IMR-90 (cell line): ENCODE results near the gene PSMG4. TPM values are rescaled to one million over a fixed set of nuclear protein-coding genes. Genes with fewer than 3 reads are reported as not detected.

ENCODE experiments used
- ATAC-seq: fragments of 200-7000 bp; cut with Tn5 transposase; 2 replicates; pipeline ENCODE4 v1.9.1; 2020; ENCODE audit warnings: low read depth, mild to moderate bottlenecking, moderate library complexity
- BruUV-seq: library from RNA; stranded (reverse); fragments of 400-500 nt; replicated peaks from 2 replicates; lab custom pipeline; 2021; lab: Mats Ljungman, UMichigan
- CTCF ChIA-PET: fragments of 300-600 bp; formaldehyde crosslinking; extraction: SDS; loops from one replicate; lab custom pipeline; 2021; ENCODE audit warnings: antibody characterized with exemption; lab: Yijun Ruan, JAX
- POLR2A ChIA-PET: fragments of 300-600 bp; sonication (Branson Sonifier 250); formaldehyde crosslinking; loops from one replicate; lab custom pipeline; 2022; ENCODE audit warnings: antibody characterized with exemption; ENCODE audit not compliant: unreplicated experiment; lab: Charles Lee
- DNase-seq: peaks from one replicate; pipeline ENCODE4 v3.0.0; 2013
- H2AFZ ChIP-seq: replicated peaks from 2 replicates; pipeline ENCODE3; 2013; ENCODE audit warnings: low read length, mild to moderate bottlenecking; ENCODE audit not compliant: poor library complexity
- H2AK5ac ChIP-seq: 2 replicates; pipeline ENCODE4 v1.6.1; 2013; ENCODE audit warnings: low read depth, low read length, inconsistent platforms
- H2AK9ac ChIP-seq: replicated peaks from 2 replicates; pipeline ENCODE3; 2013; ENCODE audit warnings: mild to moderate bottlenecking, low read depth, low read length, moderate library complexity; ENCODE audit not compliant: poor library complexity
- H2BK120ac ChIP-seq: 2 replicates; pipeline ENCODE4 v1.6.1; 2013; ENCODE audit warnings: low read depth, low read length, inconsistent platforms
- H2BK15ac ChIP-seq: 3 replicates; pipeline ENCODE4 v1.6.1; 2013; ENCODE audit warnings: low read depth, low read length, inconsistent platforms
- H2BK20ac ChIP-seq: 2 replicates; pipeline ENCODE4 v1.6.1; 2013; ENCODE audit warnings: low read depth, mild to moderate bottlenecking, inconsistent platforms, low read length, moderate library complexity
- H2BK5ac ChIP-seq: 2 replicates; pipeline ENCODE4 v1.6.1; 2013; ENCODE audit warnings: mild to moderate bottlenecking, low read depth, low read length, inconsistent platforms; ENCODE audit not compliant: poor library complexity, severe bottlenecking
- H3K14ac ChIP-seq: replicated peaks from 2 replicates; pipeline ENCODE4 v1.6.1; 2013; ENCODE audit warnings: low read depth, low read length, inconsistent platforms
- H3K18ac ChIP-seq: 2 replicates; pipeline ENCODE4 v1.6.1; 2013; ENCODE audit warnings: low read depth, low read length, control low read depth
- H3K23ac ChIP-seq: 2 replicates; pipeline ENCODE4 v1.6.1; 2013; ENCODE audit warnings: low read depth, low read length, inconsistent platforms
- H3K27ac ChIP-seq: 2 replicates; pipeline ENCODE4 v1.5.1; 2013; ENCODE audit warnings: mild to moderate bottlenecking, control low read depth, low read length; ENCODE audit not compliant: insufficient read depth
- H3K27me3 ChIP-seq: 2 replicates; pipeline ENCODE4 v1.6.1; 2013; ENCODE audit warnings: low read length; ENCODE audit not compliant: control insufficient read depth, insufficient read depth
- H3K36me3 ChIP-seq: 2 replicates; pipeline ENCODE4 v1.6.1; 2013; ENCODE audit warnings: low read length, mixed read lengths; ENCODE audit not compliant: control insufficient read depth, insufficient read depth
- H3K4ac ChIP-seq: 2 replicates; pipeline ENCODE4 v1.6.1; 2013; ENCODE audit warnings: low read depth, low read length, inconsistent platforms
- H3K4me1 ChIP-seq: 2 replicates; pipeline ENCODE4 v1.6.1; 2013; ENCODE audit warnings: low read length, mixed read lengths; ENCODE audit not compliant: control insufficient read depth, insufficient read depth
- H3K4me2 ChIP-seq: 2 replicates; pipeline ENCODE4 v1.6.1; 2013; ENCODE audit warnings: low read depth, mild to moderate bottlenecking, control low read depth, low read length, moderate library complexity
- H3K4me3 ChIP-seq: 2 replicates; pipeline ENCODE4 v1.5.1; 2013; ENCODE audit warnings: low read depth, mild to moderate bottlenecking, control low read depth, low read length, moderate library complexity; ENCODE audit not compliant: insufficient read depth
- H3K56ac ChIP-seq: 2 replicates; pipeline ENCODE4 v1.6.1; 2013; ENCODE audit warnings: low read length, inconsistent platforms; ENCODE audit not compliant: insufficient read depth; ENCODE audit errors: extremely low read depth
- H3K79me1 ChIP-seq, 2 experiments: 2 replicates each; pipeline ENCODE4 v1.6.1; 2013; ENCODE audit warnings: low read length in 2 of 2, inconsistent platforms in 1 of 2, low read depth in 1 of 2
- H3K9ac ChIP-seq: 2 replicates; pipeline ENCODE4 v1.6.1; 2013; ENCODE audit warnings: low read depth, low read length, control low read depth
- H3K9me1 ChIP-seq: 2 replicates; pipeline ENCODE4 v1.6.1; 2013; ENCODE audit warnings: low read length, inconsistent platforms; ENCODE audit not compliant: insufficient read depth
- H3K9me3 ChIP-seq: 2 replicates; pipeline ENCODE4 v1.6.1; 2013; ENCODE audit warnings: low read length; ENCODE audit not compliant: control insufficient read depth, insufficient read depth
- H4K20me1 ChIP-seq: 2 replicates; pipeline ENCODE4 v1.6.1; 2013; ENCODE audit warnings: low read length, inconsistent platforms; ENCODE audit not compliant: insufficient read depth
- H4K5ac ChIP-seq: 2 replicates; pipeline ENCODE4 v1.6.1; 2013; ENCODE audit warnings: mild to moderate bottlenecking, low read depth, low read length, control low read depth
- H4K8ac ChIP-seq, 2 experiments: 2 replicates each; pipeline ENCODE4 v1.6.1; 2013; ENCODE audit warnings: low read depth in 2 of 2, low read length in 2 of 2, control low read depth in 1 of 2, inconsistent platforms in 1 of 2
- H4K91ac ChIP-seq: 2 replicates; pipeline ENCODE4 v1.6.1; 2013; ENCODE audit warnings: low read depth, low read length, inconsistent platforms; ENCODE audit not compliant: insufficient read depth
- BHLHE40 ChIP-seq: fragments of 150-350 bp; IDR thresholded peaks from 2 replicates; pipeline ENCODE4 v1.6.1; 2016; ENCODE audit warnings: mild to moderate bottlenecking, low read depth, low read length
- CHD1 ChIP-seq: IDR thresholded peaks from 2 replicates; pipeline ENCODE4 v1.6.1; 2012; ENCODE audit warnings: low read depth, low read length, improper control_type of control experiment
- FOS ChIP-seq: fragments of 150-350 bp; IDR thresholded peaks from 2 replicates; pipeline ENCODE4 v1.6.1; 2016; ENCODE audit warnings: low read depth, low read length
- MAFK ChIP-seq: IDR thresholded peaks from 2 replicates; pipeline ENCODE4 v1.6.1; 2012; ENCODE audit warnings: low read depth, low read length, improper control_type of control experiment
- MAZ ChIP-seq: IDR thresholded peaks from 2 replicates; pipeline ENCODE4 v1.6.1; 2012; ENCODE audit warnings: low read depth, mild to moderate bottlenecking, low read length, improper control_type of control experiment, moderate library complexity, borderline replicate concordance
- MXI1 ChIP-seq: IDR thresholded peaks from 2 replicates; pipeline ENCODE4 v1.6.1; 2012; ENCODE audit warnings: low read depth, mild to moderate bottlenecking, low read length, moderate library complexity, borderline replicate concordance
- NFE2L2 ChIP-seq: fragments of 150-350 bp; IDR thresholded peaks from 2 replicates; pipeline ENCODE4 v1.6.1; 2016; ENCODE audit warnings: low read depth, mild to moderate bottlenecking, low read length
- POLR2A ChIP-seq: IDR thresholded peaks from 2 replicates; pipeline ENCODE4 v1.6.1; 2012; ENCODE audit warnings: mild to moderate bottlenecking, low read depth, low read length
- RAD21 ChIP-seq: IDR thresholded peaks from 2 replicates; pipeline ENCODE4 v1.6.1; 2012; ENCODE audit warnings: low read length, improper control_type of control experiment
- RCOR1 ChIP-seq: IDR thresholded peaks from 2 replicates; pipeline ENCODE4 v1.6.1; 2012; ENCODE audit warnings: mild to moderate bottlenecking, low read length, improper control_type of control experiment; ENCODE audit not compliant: insufficient replicate concordance
- RFX5 ChIP-seq: IDR thresholded peaks from 2 replicates; pipeline ENCODE4 v1.8.0; 2012; ENCODE audit warnings: low read depth, mild to moderate bottlenecking, low read length, moderate library complexity
- SMC3 ChIP-seq: fragments of 150-350 bp; IDR thresholded peaks from 2 replicates; pipeline ENCODE4 v1.6.1; 2016; ENCODE audit warnings: low read depth, mild to moderate bottlenecking, antibody characterized with exemption, low read length, moderate library complexity
- WGBS, 2 experiments: methylation state at CpG; one replicate each; pipeline versions ENCODE4 v1.1.5 to v1.1.7; 2013; ENCODE audit warnings: missing lambda C conversion rate in 2 of 2; ENCODE audit not compliant: insufficient read length in 1 of 2; ENCODE audit errors: extremely low coverage in 2 of 2; 5-methylcytosine and 5-hydroxymethylcytosine counted together
- dilution Hi-C: fragments of 300-500 bp; cut with HindIII; formaldehyde crosslinking; loops from one replicate; pipeline ENCODE4 v1.14.3; 2018; ENCODE audit warnings: low sequenced_read_pairs; ENCODE audit not compliant: unreplicated experiment
- in situ Hi-C: fragments of 300-500 bp; cut with MboI; formaldehyde crosslinking; loops from 3 replicates; pipeline ENCODE4 v1.14.3; 2019; ENCODE audit warnings: low sequenced_read_pairs, inconsistent platforms, mixed read lengths
- intact Hi-C: fragments of 100-400 bp; cut with micrococcal nuclease; formaldehyde crosslinking; loops from 2 replicates; pipeline ENCODE4 v1.10.0; 2022
- polyA plus RNA-seq, 3 experiments: library from polyadenylated mRNA; depleted of rRNA; stranded (reverse); fragments of >200 nt; gene quantifications; 2 replicates each; pipeline ENCODE4 v1.2.3, GENCODE V29; 2012; ENCODE audit warnings: low replicate concordance in 1 of 3
- total RNA-seq: library from RNA; depleted of rRNA; stranded (reverse); fragments of >200 nt; gene quantifications from 2 replicates; pipeline ENCODE4 v1.2.3, GENCODE V29; 2012
- TF ChIP-seq, protein P1 (sequence below): fragments of 150-350 bp; IDR thresholded peaks from 2 replicates; pipeline ENCODE4 v1.6.1; 2016; ENCODE audit warnings: low read depth, mild to moderate bottlenecking, low read length, moderate library complexity, borderline replicate concordance
- TF ChIP-seq, protein P2 (sequence below): conservative IDR thresholded peaks from 2 replicates; pipeline ENCODE4 v1.5.1; 2012; ENCODE audit warnings: mild to moderate bottlenecking, low read depth, low read length, improper control_type of control experiment
- TF ChIP-seq, protein P3 (sequence below): fragments of 150-350 bp; IDR thresholded peaks from 2 replicates; pipeline ENCODE4 v1.6.1; 2017; ENCODE audit warnings: mild to moderate bottlenecking, antibody characterized with exemption, low read length, low read depth

Gene PSMG4
- total and polyA plus RNA-seq, 2 of the 4 experiments (the other 2 are of a cell fraction): 5.6 to 13.4 TPM

GRCh38 chr6:3267162-3267561 lies 8.4 kb downstream of the PSMG4 start:
- WGBS, 2 experiments: no CpG with 5 or more reads among the region's 5 CpGs
- H2BK15ac ChIP-seq: no peak overlapping the region
- H2BK20ac ChIP-seq: no peak overlapping the region
- H4K91ac ChIP-seq: no peak overlapping the region
- TF ChIP-seq MAZ (no peak), BHLHE40 (no peak), MXI1 (no peak), FOS (no peak), RFX5 (no peak), CHD1 (no peak), NFE2L2 (no peak), POLR2A (no peak), MAFK (no peak), RAD21 (no peak), RCOR1 (no peak), SMC3 (no peak)
- TF ChIP-seq, protein P1, sequence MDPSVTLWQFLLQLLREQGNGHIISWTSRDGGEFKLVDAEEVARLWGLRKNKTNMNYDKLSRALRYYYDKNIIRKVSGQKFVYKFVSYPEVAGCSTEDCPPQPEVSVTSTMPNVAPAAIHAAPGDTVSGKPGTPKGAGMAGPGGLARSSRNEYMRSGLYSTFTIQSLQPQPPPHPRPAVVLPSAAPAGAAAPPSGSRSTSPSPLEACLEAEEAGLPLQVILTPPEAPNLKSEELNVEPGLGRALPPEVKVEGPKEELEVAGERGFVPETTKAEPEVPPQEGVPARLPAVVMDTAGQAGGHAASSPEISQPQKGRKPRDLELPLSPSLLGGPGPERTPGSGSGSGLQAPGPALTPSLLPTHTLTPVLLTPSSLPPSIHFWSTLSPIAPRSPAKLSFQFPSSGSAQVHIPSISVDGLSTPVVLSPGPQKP: no peak
- TF ChIP-seq, protein P2, sequence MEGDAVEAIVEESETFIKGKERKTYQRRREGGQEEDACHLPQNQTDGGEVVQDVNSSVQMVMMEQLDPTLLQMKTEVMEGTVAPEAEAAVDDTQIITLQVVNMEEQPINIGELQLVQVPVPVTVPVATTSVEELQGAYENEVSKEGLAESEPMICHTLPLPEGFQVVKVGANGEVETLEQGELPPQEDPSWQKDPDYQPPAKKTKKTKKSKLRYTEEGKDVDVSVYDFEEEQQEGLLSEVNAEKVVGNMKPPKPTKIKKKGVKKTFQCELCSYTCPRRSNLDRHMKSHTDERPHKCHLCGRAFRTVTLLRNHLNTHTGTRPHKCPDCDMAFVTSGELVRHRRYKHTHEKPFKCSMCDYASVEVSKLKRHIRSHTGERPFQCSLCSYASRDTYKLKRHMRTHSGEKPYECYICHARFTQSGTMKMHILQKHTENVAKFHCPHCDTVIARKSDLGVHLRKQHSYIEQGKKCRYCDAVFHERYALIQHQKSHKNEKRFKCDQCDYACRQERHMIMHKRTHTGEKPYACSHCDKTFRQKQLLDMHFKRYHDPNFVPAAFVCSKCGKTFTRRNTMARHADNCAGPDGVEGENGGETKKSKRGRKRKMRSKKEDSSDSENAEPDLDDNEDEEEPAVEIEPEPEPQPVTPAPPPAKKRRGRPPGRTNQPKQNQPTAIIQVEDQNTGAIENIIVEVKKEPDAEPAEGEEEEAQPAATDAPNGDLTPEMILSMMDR: no peak
- TF ChIP-seq, protein P3, sequence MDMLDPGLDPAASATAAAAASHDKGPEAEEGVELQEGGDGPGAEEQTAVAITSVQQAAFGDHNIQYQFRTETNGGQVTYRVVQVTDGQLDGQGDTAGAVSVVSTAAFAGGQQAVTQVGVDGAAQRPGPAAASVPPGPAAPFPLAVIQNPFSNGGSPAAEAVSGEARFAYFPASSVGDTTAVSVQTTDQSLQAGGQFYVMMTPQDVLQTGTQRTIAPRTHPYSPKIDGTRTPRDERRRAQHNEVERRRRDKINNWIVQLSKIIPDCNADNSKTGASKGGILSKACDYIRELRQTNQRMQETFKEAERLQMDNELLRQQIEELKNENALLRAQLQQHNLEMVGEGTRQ: no peak
- H2AK5ac ChIP-seq: no peak overlapping the region
- ATAC-seq (no peak), DNase-seq (no peak)
- in situ Hi-C loops (no loop called here), intact Hi-C loops (no loop called here), dilution Hi-C loops (no loop called here)
- peaks cover 35 to 64% of the 10 kb centered on the region in 2 experiments for H3K79me1 ChIP-seq
- no peak overlapping the region for H2BK120ac ChIP-seq
- peaks cover 8% of the 10 kb centered on the region; the same call in 1 of the 2 replicates for H3K4me1 ChIP-seq
- H4K5ac ChIP-seq: no peak overlapping the region
- ChIA-PET CTCF (no interaction called here), POLR2A (no interaction called here)
- H3K9me3 ChIP-seq: no peaks in the 10 kb centered on the region
- peaks cover 7% of the 10 kb centered on the region; the same call in 1 of the 2 replicates for H3K9me1 ChIP-seq
- BruUV-seq: no TSS peak
- H3K14ac ChIP-seq: no peak overlapping the region
- no peak overlapping the region for H3K27ac ChIP-seq
- H2AK9ac ChIP-seq: no peak overlapping the region
- no peak overlapping the region for H3K23ac ChIP-seq
- peaks cover 35% of the 10 kb centered on the region for H3K36me3 ChIP-seq
- H3K4ac ChIP-seq: no peak overlapping the region
- no peak overlapping the region for H3K18ac ChIP-seq
- H3K4me3 ChIP-seq: no peak overlapping the region
- peaks cover 14% of the 10 kb centered on the region for H4K20me1 ChIP-seq
- H3K27me3 ChIP-seq: no peaks in the 10 kb centered on the region
- H3K4me2 ChIP-seq: no peak overlapping the region
- no peak overlapping the region for H3K9ac ChIP-seq
- no peak overlapping the region for H4K8ac ChIP-seq
- no peak overlapping the region for H2BK5ac ChIP-seq
- no peak overlapping the region for H2AFZ ChIP-seq
- H3K56ac ChIP-seq: no peak overlapping the region
